GM23338 (cell line): ENCODE data around the gene AGFG1. TPM values are rescaled to one million over a fixed set of nuclear protein-coding genes. Genes with fewer than 3 reads are reported as not detected.

Experiments
- ATAC-seq: fragments of 200-7000 bp; cut with Tn5 transposase; 3 replicates; pipeline ENCODE4 v1.9.1; 2020
- DNase-seq: peaks from one replicate; pipeline ENCODE4 v3.0.0-alpha.2; 2015; ENCODE audit warnings: low spot score
- H2AFZ ChIP-seq: fragments of 200-600 bp; sonication (generic); 2 replicates; pipeline ENCODE4 v1.8.0; 2016; ENCODE audit warnings: antibody characterized with exemption, mild to moderate bottlenecking, moderate library complexity
- H3F3A ChIP-seq: fragments of 200-600 bp; sonication (generic); replicated peaks from 2 replicates; pipeline ENCODE4 v1.8.0; 2017; ENCODE audit warnings: antibody characterized with exemption, mixed run types, low read depth
- H3K27ac ChIP-seq: fragments of 200-600 bp; sonication (generic); 2 replicates; pipeline ENCODE4 v1.6.1; 2016; ENCODE audit warnings: low read depth
- H3K27me3 ChIP-seq: fragments of 200-600 bp; sonication (generic); 2 replicates; pipeline ENCODE4 v1.8.0; 2016; ENCODE audit warnings: mild to moderate bottlenecking, mixed run types, moderate library complexity; ENCODE audit not compliant: insufficient read depth
- H3K36me3 ChIP-seq: fragments of 200-600 bp; sonication (generic); 2 replicates; pipeline ENCODE4 v1.8.0; 2016; ENCODE audit warnings: mild to moderate bottlenecking; ENCODE audit not compliant: insufficient read depth
- H3K4me1 ChIP-seq: fragments of 200-600 bp; sonication (generic); 2 replicates; pipeline ENCODE4 v1.8.0; 2016; ENCODE audit warnings: mild to moderate bottlenecking, moderate library complexity; ENCODE audit not compliant: insufficient read depth
- H3K4me2 ChIP-seq: fragments of 200-600 bp; sonication (generic); 2 replicates; pipeline ENCODE4 v1.7.1; 2017; ENCODE audit warnings: mixed run types
- H3K4me3 ChIP-seq: fragments of 200-600 bp; sonication (generic); 2 replicates; pipeline ENCODE4 v1.6.1; 2016; ENCODE audit warnings: mixed run types
- H3K79me2 ChIP-seq: fragments of 200-600 bp; sonication (generic); replicated peaks from 2 replicates; pipeline ENCODE4 v1.8.0; 2017; ENCODE audit warnings: mild to moderate bottlenecking; ENCODE audit not compliant: insufficient read depth
- H3K9me2 ChIP-seq: fragments of 200-600 bp; sonication (generic); 2 replicates; pipeline ENCODE4 v1.8.0; 2017; ENCODE audit not compliant: insufficient read depth
- H4K20me1 ChIP-seq: fragments of 200-600 bp; sonication (generic); replicated peaks from 2 replicates; pipeline ENCODE4 v1.8.0; 2017; ENCODE audit warnings: mild to moderate bottlenecking; ENCODE audit not compliant: insufficient read depth
- H3K27ac Mint-ChIP-seq: 2 replicates; pipeline ENCODE4 v1.8.0; 2020; ENCODE audit warnings: inconsistent platforms, mild to moderate bottlenecking, moderate library complexity, mixed read lengths
- H3K27me3 Mint-ChIP-seq: 3 replicates; pipeline ENCODE4 v1.8.0; 2022; ENCODE audit warnings: low read depth, mild to moderate bottlenecking, moderate library complexity, mixed read lengths, inconsistent platforms; ENCODE audit not compliant: insufficient read depth, poor library complexity
- H3K36me3 Mint-ChIP-seq: 3 replicates; pipeline ENCODE4 v1.8.0; 2021; ENCODE audit warnings: low read depth, mild to moderate bottlenecking, inconsistent platforms, moderate library complexity, mixed read lengths
- H3K4me1 Mint-ChIP-seq: 3 replicates; pipeline ENCODE4 v1.8.0; 2020; ENCODE audit warnings: mild to moderate bottlenecking, inconsistent platforms, mixed read lengths
- H3K4me3 Mint-ChIP-seq: 3 replicates; pipeline ENCODE4 v1.8.0; 2021; ENCODE audit warnings: moderate library complexity, mild to moderate bottlenecking, inconsistent platforms, mixed read lengths
- H3K9me3 Mint-ChIP-seq: 3 replicates; pipeline ENCODE4 v1.8.0; 2020; ENCODE audit warnings: moderate library complexity, mild to moderate bottlenecking, inconsistent platforms, mixed read lengths
- CREB1 ChIP-seq: fragments of 250-450 bp; sonication (Bioruptor Pico); IDR thresholded peaks from 2 replicates; pipeline ENCODE4 v1.5.0; 2020; ENCODE audit warnings: low read depth, mild to moderate bottlenecking, moderate library complexity
- EZH2 ChIP-seq: fragments of 200-600 bp; sonication (generic); IDR thresholded peaks from one replicate; pipeline ENCODE4 v1.8.0; 2017; ENCODE audit warnings: antibody characterized with exemption, mild to moderate bottlenecking, low read depth; ENCODE audit not compliant: unreplicated experiment
- EZH2phosphoT487 ChIP-seq: fragments of 200-600 bp; sonication (generic); IDR thresholded peaks from one replicate; pipeline ENCODE4 v1.8.1; 2018; ENCODE audit warnings: antibody characterized with exemption; ENCODE audit not compliant: unreplicated experiment
- JUNB ChIP-seq: IDR thresholded peaks from one replicate; pipeline ENCODE4 v1.6.1; 2016; ENCODE audit warnings: antibody characterized with exemption; ENCODE audit not compliant: unreplicated experiment
- NANOG ChIP-seq: IDR thresholded peaks from 2 replicates; pipeline ENCODE4 v1.6.1; 2016; ENCODE audit warnings: antibody characterized with exemption, borderline replicate concordance
- POLR2AphosphoS5 ChIP-seq: IDR thresholded peaks from 2 replicates; pipeline ENCODE4 v1.6.1; 2016; ENCODE audit warnings: antibody characterized with exemption, low read depth
- STAT1 ChIP-seq: IDR thresholded peaks from one replicate; pipeline ENCODE4 v1.6.1; 2016; ENCODE audit warnings: antibody characterized with exemption; ENCODE audit not compliant: unreplicated experiment
- ZNF114 ChIP-seq: fragments of 250-450 bp; sonication (Bioruptor Pico); IDR thresholded peaks from 2 replicates; pipeline ENCODE4 v1.5.0; 2020; ENCODE audit warnings: mild to moderate bottlenecking, moderate library complexity
- ZNF331 ChIP-seq: fragments of 250-450 bp; sonication (Bioruptor Pico); IDR thresholded peaks from 2 replicates; pipeline ENCODE4 v1.5.0; 2020; ENCODE audit warnings: low read depth, mild to moderate bottlenecking, moderate library complexity
- polyA plus RNA-seq: library from polyadenylated mRNA; unstranded; fragments of >200 nt; fragmentation: Nextera tagmentation; extraction: Ambion mirVana; gene quantifications from 2 replicates; pipeline ENCODE4 v1.2.1, GENCODE V29; 2016
- total RNA-seq: library from RNA; depleted of rRNA; stranded (reverse); fragments of >200 nt; shearing (Covaris generic); gene quantifications from 2 replicates; pipeline ENCODE4 v1.2.3, GENCODE V29; 2014
- TF ChIP-seq, protein P1 (sequence below): IDR thresholded peaks from 2 replicates; pipeline ENCODE4 v1.6.1; 2016; ENCODE audit warnings: antibody characterized with exemption
- TF ChIP-seq, protein P2 (sequence below): IDR thresholded peaks from one replicate; pipeline ENCODE4 v1.6.1; 2018; ENCODE audit warnings: antibody characterized with exemption; ENCODE audit not compliant: unreplicated experiment
- TF ChIP-seq, protein P3 (sequence below), 2 experiments: fragments of 200-600 bp in 1 of 2; sonication (generic) in 1 of 2; conservative IDR thresholded peaks; 2 replicates each; pipeline versions ENCODE4 v1.5.1 to v1.6.1; 2016 to 2017; ENCODE audit warnings: antibody characterized with exemption in 2 of 2, low read depth in 2 of 2, mild to moderate bottlenecking in 2 of 2, moderate library complexity in 1 of 2

Gene AGFG1
- total and polyA plus RNA-seq, 2 experiments from 2014 or later, result 14.5 to 113 TPM

DNA sequence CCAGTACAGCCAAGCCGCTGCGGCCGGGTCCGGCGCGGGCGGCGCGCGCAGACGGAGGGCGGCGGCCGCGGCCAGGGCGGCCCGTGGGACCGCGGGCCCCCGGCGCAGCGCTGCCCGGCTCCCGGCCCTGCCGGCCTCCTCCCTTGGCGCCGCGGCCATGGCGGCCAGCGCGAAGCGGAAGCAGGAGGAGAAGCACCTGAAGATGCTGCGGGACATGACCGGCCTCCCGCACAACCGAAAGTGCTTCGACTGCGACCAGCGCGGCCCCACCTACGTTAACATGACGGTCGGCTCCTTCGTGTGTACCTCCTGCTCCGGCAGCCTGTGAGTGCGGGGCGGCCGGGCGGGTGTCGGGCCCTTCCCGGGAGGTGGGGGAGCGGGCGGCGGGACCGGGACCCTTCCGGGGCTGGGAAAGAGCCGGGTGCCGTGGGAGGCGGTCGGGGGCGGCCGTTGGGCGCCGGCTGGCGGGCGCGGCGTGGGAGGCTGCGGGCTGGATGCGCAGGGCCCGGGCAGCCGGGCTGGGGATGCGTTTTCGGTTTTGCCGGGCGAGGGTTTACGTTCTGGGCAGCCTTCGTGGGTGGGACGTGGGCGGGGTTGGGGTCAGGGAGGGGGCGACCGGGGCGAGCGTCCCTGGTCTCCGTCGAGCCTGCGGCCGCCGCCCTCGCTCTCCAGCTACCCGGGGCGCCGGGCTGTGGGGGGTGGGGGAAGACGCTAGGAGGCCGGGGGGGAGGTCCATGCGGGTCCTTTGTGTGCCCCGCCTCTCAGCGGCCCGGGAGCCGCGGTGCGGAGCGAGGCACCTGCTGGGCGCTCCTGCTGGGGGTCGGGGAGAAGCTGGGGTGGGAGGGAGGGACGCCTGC, 537 bp downstream of the AGFG1 start:
- TF ChIP-seq CREB1, result no peak
- TF ChIP-seq ZNF114 (CRISPR knock-in tag), result no peak
- TF ChIP-seq ZNF331, result no peak
- no peak; the same call in 1 of the 2 replicates for TF ChIP-seq POLR2AphosphoS5
- TF ChIP-seq EZH2, result no peak
- TF ChIP-seq NANOG, result no peak
- TF ChIP-seq, protein P1, sequence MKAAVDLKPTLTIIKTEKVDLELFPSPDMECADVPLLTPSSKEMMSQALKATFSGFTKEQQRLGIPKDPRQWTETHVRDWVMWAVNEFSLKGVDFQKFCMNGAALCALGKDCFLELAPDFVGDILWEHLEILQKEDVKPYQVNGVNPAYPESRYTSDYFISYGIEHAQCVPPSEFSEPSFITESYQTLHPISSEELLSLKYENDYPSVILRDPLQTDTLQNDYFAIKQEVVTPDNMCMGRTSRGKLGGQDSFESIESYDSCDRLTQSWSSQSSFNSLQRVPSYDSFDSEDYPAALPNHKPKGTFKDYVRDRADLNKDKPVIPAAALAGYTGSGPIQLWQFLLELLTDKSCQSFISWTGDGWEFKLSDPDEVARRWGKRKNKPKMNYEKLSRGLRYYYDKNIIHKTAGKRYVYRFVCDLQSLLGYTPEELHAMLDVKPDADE, result no peak
- H3K36me3 Mint-ChIP-seq, result no peaks in the 10 kb centered on the region; the same call in 2 of the 3 replicates
- H3F3A ChIP-seq, result no peaks in the 10 kb centered on the region
- peak overlapping the region; percentile 90 for H3K4me2 ChIP-seq
- H3K4me3 Mint-ChIP-seq, result peak overlapping the region; percentile 97
- no peak overlapping the region for H2AFZ ChIP-seq
- peaks cover 41% of the 10 kb centered on the region for H4K20me1 ChIP-seq
- H3K27ac Mint-ChIP-seq, result no peak overlapping the region
- H3K27me3 ChIP-seq, result no peaks in the 10 kb centered on the region
- H3K79me2 ChIP-seq, result peaks cover 46% of the 10 kb centered on the region
- H3K27me3 Mint-ChIP-seq, result peaks cover 2% of the 10 kb centered on the region
- peaks cover 26% of the 10 kb centered on the region for H3K4me1 Mint-ChIP-seq
- H3K36me3 ChIP-seq, result no peaks in the 10 kb centered on the region
- H3K9me2 ChIP-seq, result no peaks in the 10 kb centered on the region
- H3K9me3 Mint-ChIP-seq, result no peaks in the 10 kb centered on the region
- peaks cover 18% of the 10 kb centered on the region for H3K4me1 ChIP-seq
- H3K4me3 ChIP-seq, result peak overlapping the region; percentile 85
- peak; percentile 70 for DNase-seq
- ATAC-seq, result peak; percentile 60
- H3K27ac ChIP-seq, result peak overlapping the region; percentile 82; the same call in 1 of the 2 replicates

DNA sequence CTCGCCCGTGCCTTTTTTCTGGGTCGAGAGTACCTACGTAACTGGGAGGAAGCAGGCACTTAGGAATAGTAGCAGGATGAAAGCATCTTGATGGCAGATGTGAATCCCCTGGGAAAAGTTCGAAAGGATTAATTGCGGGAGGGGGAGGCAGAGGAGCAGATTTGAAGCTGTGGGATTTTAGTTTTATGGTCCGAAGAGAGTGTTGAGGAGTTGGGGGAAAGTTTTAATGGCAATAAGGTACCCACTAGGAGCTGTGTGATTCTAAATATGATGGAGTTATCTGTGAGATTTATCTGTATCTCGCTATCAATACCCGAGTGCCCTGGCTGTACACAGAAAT, 1.1 kb downstream of the AGFG1 start:
- Histone ChIP-seq H3K4me2 (peak overlapping the region; percentile 90), H3K27me3 (no peaks in the 10 kb centered on the region), H2AFZ (no peak overlapping the region), H3K27ac (no peak overlapping the region), H4K20me1 (peaks cover 46% of the 10 kb centered on the region), H3K4me1 (peaks cover 18% of the 10 kb centered on the region), H3K9me2 (no peaks in the 10 kb centered on the region), H3K36me3 (no peaks in the 10 kb centered on the region), H3K79me2 (peaks cover 52% of the 10 kb centered on the region), H3K4me3 (peak overlapping the region; percentile 85), H3F3A (no peaks in the 10 kb centered on the region)
- H3K9me3 Mint-ChIP-seq, result no peaks in the 10 kb centered on the region
- H3K27ac Mint-ChIP-seq, result peak overlapping the region; percentile 57; the same call in 1 of the 2 replicates
- peaks cover 2% of the 10 kb centered on the region for H3K27me3 Mint-ChIP-seq
- peaks cover 26% of the 10 kb centered on the region for H3K4me1 Mint-ChIP-seq
- H3K36me3 Mint-ChIP-seq, result no peaks in the 10 kb centered on the region; the same call in 2 of the 3 replicates
- no peak for TF ChIP-seq STAT1
- TF ChIP-seq CREB1, result no peak
- TF ChIP-seq POLR2AphosphoS5, result no peak
- TF ChIP-seq, protein P1, result no peak
- TF ChIP-seq, protein P2, sequence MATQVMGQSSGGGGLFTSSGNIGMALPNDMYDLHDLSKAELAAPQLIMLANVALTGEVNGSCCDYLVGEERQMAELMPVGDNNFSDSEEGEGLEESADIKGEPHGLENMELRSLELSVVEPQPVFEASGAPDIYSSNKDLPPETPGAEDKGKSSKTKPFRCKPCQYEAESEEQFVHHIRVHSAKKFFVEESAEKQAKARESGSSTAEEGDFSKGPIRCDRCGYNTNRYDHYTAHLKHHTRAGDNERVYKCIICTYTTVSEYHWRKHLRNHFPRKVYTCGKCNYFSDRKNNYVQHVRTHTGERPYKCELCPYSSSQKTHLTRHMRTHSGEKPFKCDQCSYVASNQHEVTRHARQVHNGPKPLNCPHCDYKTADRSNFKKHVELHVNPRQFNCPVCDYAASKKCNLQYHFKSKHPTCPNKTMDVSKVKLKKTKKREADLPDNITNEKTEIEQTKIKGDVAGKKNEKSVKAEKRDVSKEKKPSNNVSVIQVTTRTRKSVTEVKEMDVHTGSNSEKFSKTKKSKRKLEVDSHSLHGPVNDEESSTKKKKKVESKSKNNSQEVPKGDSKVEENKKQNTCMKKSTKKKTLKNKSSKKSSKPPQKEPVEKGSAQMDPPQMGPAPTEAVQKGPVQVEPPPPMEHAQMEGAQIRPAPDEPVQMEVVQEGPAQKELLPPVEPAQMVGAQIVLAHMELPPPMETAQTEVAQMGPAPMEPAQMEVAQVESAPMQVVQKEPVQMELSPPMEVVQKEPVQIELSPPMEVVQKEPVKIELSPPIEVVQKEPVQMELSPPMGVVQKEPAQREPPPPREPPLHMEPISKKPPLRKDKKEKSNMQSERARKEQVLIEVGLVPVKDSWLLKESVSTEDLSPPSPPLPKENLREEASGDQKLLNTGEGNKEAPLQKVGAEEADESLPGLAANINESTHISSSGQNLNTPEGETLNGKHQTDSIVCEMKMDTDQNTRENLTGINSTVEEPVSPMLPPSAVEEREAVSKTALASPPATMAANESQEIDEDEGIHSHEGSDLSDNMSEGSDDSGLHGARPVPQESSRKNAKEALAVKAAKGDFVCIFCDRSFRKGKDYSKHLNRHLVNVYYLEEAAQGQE, result no peak
- TF ChIP-seq ZNF114 (CRISPR knock-in tag), result no peak
- no peak for TF ChIP-seq JUNB
- no peak for TF ChIP-seq EZH2
- no peak for TF ChIP-seq EZH2phosphoT487
- TF ChIP-seq, protein P3, sequence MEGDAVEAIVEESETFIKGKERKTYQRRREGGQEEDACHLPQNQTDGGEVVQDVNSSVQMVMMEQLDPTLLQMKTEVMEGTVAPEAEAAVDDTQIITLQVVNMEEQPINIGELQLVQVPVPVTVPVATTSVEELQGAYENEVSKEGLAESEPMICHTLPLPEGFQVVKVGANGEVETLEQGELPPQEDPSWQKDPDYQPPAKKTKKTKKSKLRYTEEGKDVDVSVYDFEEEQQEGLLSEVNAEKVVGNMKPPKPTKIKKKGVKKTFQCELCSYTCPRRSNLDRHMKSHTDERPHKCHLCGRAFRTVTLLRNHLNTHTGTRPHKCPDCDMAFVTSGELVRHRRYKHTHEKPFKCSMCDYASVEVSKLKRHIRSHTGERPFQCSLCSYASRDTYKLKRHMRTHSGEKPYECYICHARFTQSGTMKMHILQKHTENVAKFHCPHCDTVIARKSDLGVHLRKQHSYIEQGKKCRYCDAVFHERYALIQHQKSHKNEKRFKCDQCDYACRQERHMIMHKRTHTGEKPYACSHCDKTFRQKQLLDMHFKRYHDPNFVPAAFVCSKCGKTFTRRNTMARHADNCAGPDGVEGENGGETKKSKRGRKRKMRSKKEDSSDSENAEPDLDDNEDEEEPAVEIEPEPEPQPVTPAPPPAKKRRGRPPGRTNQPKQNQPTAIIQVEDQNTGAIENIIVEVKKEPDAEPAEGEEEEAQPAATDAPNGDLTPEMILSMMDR (conservative IDR thresholded peaks at IDR 0.05; ENCODE audit: low read depth in 2 of 2), result no peak
- ATAC-seq (no peak), DNase-seq (no peak)
- H3K4me3 Mint-ChIP-seq, result peak overlapping the region; percentile 97
